H1 (cell line): ENCODE data around the gene ARHGAP24. TPM values are rescaled to one million over a fixed set of nuclear protein-coding genes. Genes with fewer than 3 reads are reported as not detected.

Experiments
- CTCF ChIA-PET: fragments of 300-600 bp; sonication (Branson Sonifier 250); formaldehyde crosslinking; loops from one replicate; lab custom pipeline; 2021; ENCODE audit not compliant: partially characterized antibody; lab: Charles Lee
- POLR2A ChIA-PET: fragments of 300-600 bp; sonication (Branson Sonifier 250); formaldehyde crosslinking; loops from one replicate; lab custom pipeline; 2021; ENCODE audit warnings: inconsistent platforms; ENCODE audit not compliant: partially characterized antibody; lab: Charles Lee
- DNase-seq, 2 experiments: peaks; one replicate each; pipeline versions ENCODE4 v3.0.0 to v3.0.0-alpha.2; 2010 to 2022; ENCODE audit warnings: low spot score in 2 of 2, low read depth in 1 of 2, mixed read lengths in 1 of 2
- FAIRE-seq: peaks from 2 replicates; lab custom pipeline; 2011; peaks lifted over from hg19 to GRCh38; lab: Jason Lieb, UNC
- H2AFZ ChIP-seq: 2 replicates; pipeline ENCODE4 v1.8.1; 2012; ENCODE audit warnings: low read length, inconsistent platforms
- H2AK5ac ChIP-seq: 2 replicates; pipeline ENCODE4 v1.6.1; 2013; ENCODE audit warnings: low read depth, low read length
- H2BK120ac ChIP-seq: replicated peaks from 2 replicates; pipeline ENCODE3; 2013; ENCODE audit warnings: low read depth, low read length, inconsistent platforms
- H2BK12ac ChIP-seq: 2 replicates; pipeline ENCODE4 v1.6.1; 2013; ENCODE audit warnings: low read depth, low read length
- H2BK15ac ChIP-seq: 2 replicates; pipeline ENCODE4 v1.6.1; 2013; ENCODE audit warnings: low read length
- H2BK20ac ChIP-seq: 2 replicates; pipeline ENCODE4 v1.6.1; 2013; ENCODE audit warnings: low read length
- H2BK5ac ChIP-seq: 2 replicates; pipeline ENCODE4 v1.6.1; 2013; ENCODE audit warnings: low read depth, low read length
- H3K14ac ChIP-seq: 2 replicates; pipeline ENCODE4 v1.6.1; 2013; ENCODE audit warnings: inconsistent platforms; ENCODE audit not compliant: insufficient read length
- H3K18ac ChIP-seq: 2 replicates; pipeline ENCODE4 v1.6.1; 2013; ENCODE audit warnings: low read length; ENCODE audit errors: extremely low read depth
- H3K23ac ChIP-seq: 2 replicates; pipeline ENCODE4 v1.6.1; 2013; ENCODE audit warnings: inconsistent platforms; ENCODE audit not compliant: insufficient read length
- H3K23me2 ChIP-seq: 2 replicates; pipeline ENCODE4 v1.6.1; 2013; ENCODE audit warnings: low read depth, low read length
- H3K27ac ChIP-seq: 2 replicates; pipeline ENCODE4 v1.6.1; 2011; ENCODE audit warnings: low read depth, low read length, inconsistent platforms
- H3K27me3 ChIP-seq, 4 experiments: replicated peaks in 1 of 4; 1 replicate in 1 of 4; 2 replicates in 3 of 4; pipeline versions ENCODE4 v1.6.1 to v1.8.1; 2011 to 2013; ENCODE audit warnings: low read length in 3 of 4, mild to moderate bottlenecking in 3 of 4, inconsistent platforms in 2 of 4, mixed read lengths in 2 of 4, moderate library complexity in 1 of 4; ENCODE audit not compliant: control insufficient read depth in 3 of 4, insufficient read depth in 3 of 4; ENCODE audit errors: extremely low read depth in 1 of 4
- H3K36me3 ChIP-seq, 4 experiments: 2 replicates each; pipeline versions ENCODE4 v1.6.1 to v1.8.1; 2011 to 2013; ENCODE audit warnings: mild to moderate bottlenecking in 4 of 4, low read length in 3 of 4, moderate library complexity in 2 of 4, control low read depth in 1 of 4, inconsistent platforms in 1 of 4; ENCODE audit not compliant: insufficient read depth in 4 of 4, control insufficient read depth in 2 of 4
- H3K4ac ChIP-seq: replicated peaks from 2 replicates; pipeline ENCODE3; 2013; ENCODE audit warnings: low read length, low read depth, mixed read lengths, inconsistent platforms; ENCODE audit not compliant: insufficient read length
- H3K4me1 ChIP-seq, 4 experiments: replicated peaks in 1 of 4; 1 replicate in 1 of 4; 2 replicates in 3 of 4; pipeline versions ENCODE4 v1.6.1 to v1.8.1; 2011 to 2013; ENCODE audit warnings: low read length in 3 of 4, inconsistent platforms in 2 of 4, mixed read lengths in 1 of 4; ENCODE audit not compliant: insufficient read depth in 4 of 4, control insufficient read depth in 3 of 4
- H3K4me2 ChIP-seq, 2 experiments: 2 replicates each; pipeline versions ENCODE4 v1.6.1 to v1.8.1; 2011 to 2013; ENCODE audit warnings: low read depth in 2 of 2, low read length in 2 of 2, control low read depth in 1 of 2, inconsistent platforms in 1 of 2, mild to moderate bottlenecking in 1 of 2; ENCODE audit not compliant: insufficient read depth in 1 of 2
- H3K4me3 ChIP-seq, 4 experiments: fragments of 200-600, 300-600 bp in 1 of 4; sonication (generic), shearing (Covaris generic), sonication (Bioruptor Twin) in 1 of 4; 2 replicates each; pipeline versions ENCODE4 v1.5.1 to v1.8.1; 2011 to 2016; ENCODE audit warnings: low read length in 4 of 4, low read depth in 3 of 4, control low read depth in 2 of 4, inconsistent platforms in 2 of 4, mild to moderate bottlenecking in 2 of 4, mixed read lengths in 1 of 4, moderate library complexity in 1 of 4; ENCODE audit not compliant: insufficient read depth in 2 of 4; ENCODE audit errors: extremely low read depth in 1 of 4
- H3K56ac ChIP-seq: replicated peaks from 2 replicates; pipeline ENCODE3; 2013; ENCODE audit warnings: low read depth, mild to moderate bottlenecking, mixed read lengths, low read length, inconsistent platforms; ENCODE audit not compliant: insufficient read length
- H3K79me1 ChIP-seq: 2 replicates; pipeline ENCODE4 v1.6.1; 2013; ENCODE audit warnings: low read depth, low read length, control low read depth
- H3K79me2 ChIP-seq, 2 experiments: 2 replicates each; pipeline versions ENCODE4 v1.6.1 to v1.8.1; 2012 to 2013; ENCODE audit warnings: low read length in 2 of 2, mild to moderate bottlenecking in 2 of 2, inconsistent platforms in 1 of 2; ENCODE audit not compliant: insufficient read depth in 2 of 2, control insufficient read depth in 1 of 2
- H3K9ac ChIP-seq, 4 experiments: replicated peaks in 1 of 4; 1 replicate in 1 of 4; 2 replicates in 3 of 4; pipeline versions ENCODE4 v1.6.1 to v1.8.1; 2011 to 2013; ENCODE audit warnings: low read depth in 3 of 4, low read length in 3 of 4, control low read depth in 2 of 4, mild to moderate bottlenecking in 2 of 4, moderate library complexity in 2 of 4, inconsistent platforms in 1 of 4; ENCODE audit errors: extremely low read depth in 1 of 4
- H3K9me3 ChIP-seq, 2 experiments: 2 replicates each; pipeline versions ENCODE4 v1.6.1 to v1.8.1; 2012 to 2013; ENCODE audit warnings: mild to moderate bottlenecking in 2 of 2, moderate library complexity in 2 of 2, control low read depth in 1 of 2, inconsistent platforms in 1 of 2, low read depth in 1 of 2, low read length in 1 of 2, mixed read lengths in 1 of 2; ENCODE audit not compliant: insufficient read depth in 2 of 2
- H4K20me1 ChIP-seq, 2 experiments: replicated peaks in 1 of 2; 2 replicates each; pipeline versions ENCODE3 to v1.8.1; 2011 to 2013; ENCODE audit warnings: inconsistent platforms in 2 of 2, low read length in 2 of 2, mild to moderate bottlenecking in 1 of 2; ENCODE audit not compliant: insufficient read depth in 2 of 2, control insufficient read depth in 1 of 2
- H4K5ac ChIP-seq: 2 replicates; pipeline ENCODE4 v1.6.1; 2013; ENCODE audit warnings: low read length, low read depth, mixed read lengths, inconsistent platforms; ENCODE audit not compliant: insufficient read length
- H4K8ac ChIP-seq: 2 replicates; pipeline ENCODE4 v1.8.0; 2013; ENCODE audit warnings: mild to moderate bottlenecking, moderate library complexity, low read length, inconsistent platforms; ENCODE audit not compliant: insufficient read depth; ENCODE audit errors: extremely low read depth
- H4K91ac ChIP-seq: replicated peaks from 2 replicates; pipeline ENCODE3; 2013; ENCODE audit warnings: low read length, mixed read lengths, inconsistent platforms; ENCODE audit not compliant: insufficient read length
- ATF2 ChIP-seq: IDR thresholded peaks from 2 replicates; pipeline ENCODE4 v1.6.1; 2012; ENCODE audit warnings: low read length, inconsistent platforms
- BACH1 ChIP-seq: IDR thresholded peaks from 2 replicates; pipeline ENCODE4 v1.6.1; 2012; ENCODE audit warnings: low read length, improper control_type of control experiment
- CBX5 ChIP-seq: fragments of 300-800, 300-1000 bp; sonication (generic); IDR thresholded peaks from 2 replicates; pipeline ENCODE4 v1.7.1; 2016; ENCODE audit warnings: antibody characterized with exemption, low read length, low read depth
- CTBP2 ChIP-seq: IDR thresholded peaks from 2 replicates; pipeline ENCODE4 v1.7.0; 2011; ENCODE audit warnings: borderline replicate concordance, mild to moderate bottlenecking, moderate library complexity, mixed read lengths, low read length; ENCODE audit not compliant: insufficient read depth, insufficient read length
- HDAC2 ChIP-seq, 2 experiments: fragments of 300-600 bp in 1 of 2; sonication (generic) in 1 of 2; IDR thresholded peaks; 2 replicates each; pipeline ENCODE4 v1.6.1; 2011 to 2012; ENCODE audit warnings: low read depth in 2 of 2, low read length in 2 of 2, mild to moderate bottlenecking in 2 of 2, moderate library complexity in 2 of 2, borderline replicate concordance in 1 of 2, inconsistent platforms in 1 of 2
- HDAC6 ChIP-seq: IDR thresholded peaks from one replicate; pipeline ENCODE4 v1.7.1; 2012; ENCODE audit warnings: low read depth, mild to moderate bottlenecking, inconsistent platforms, low read length, moderate library complexity
- KDM4A ChIP-seq: IDR thresholded peaks from one replicate; pipeline ENCODE4 v1.7.1; 2012; ENCODE audit warnings: low read depth, mild to moderate bottlenecking, moderate library complexity, low read length, inconsistent platforms; ENCODE audit not compliant: severe bottlenecking
- POU5F1 ChIP-seq: IDR thresholded peaks from 2 replicates; pipeline ENCODE4 v1.6.1; 2011; ENCODE audit warnings: low read depth, mild to moderate bottlenecking, low read length, moderate library complexity
- RAD21 ChIP-seq, 2 experiments: IDR thresholded peaks in 1 of 2; conservative IDR thresholded peaks in 1 of 2; 2 replicates each; pipeline ENCODE4 v1.6.1; 2011; ENCODE audit warnings: low read depth in 2 of 2, low read length in 2 of 2, improper control_type of control experiment in 1 of 2, inconsistent platforms in 1 of 2, mild to moderate bottlenecking in 1 of 2, moderate library complexity in 1 of 2
- SP1 ChIP-seq: IDR thresholded peaks from 2 replicates; pipeline ENCODE4 v1.6.1; 2011; ENCODE audit warnings: low read depth, low read length
- SP4 ChIP-seq: IDR thresholded peaks from 2 replicates; pipeline ENCODE4 v1.6.1; 2012; ENCODE audit warnings: low read length, inconsistent platforms
- SUZ12 ChIP-seq: fragments of 200-600 bp; sonication (generic); IDR thresholded peaks from 2 replicates; pipeline ENCODE4 v1.6.1; 2012; ENCODE audit warnings: mild to moderate bottlenecking, inconsistent platforms, low read length, moderate library complexity, mixed read lengths
- TAF1 ChIP-seq: IDR thresholded peaks from 2 replicates; pipeline ENCODE4 v1.6.1; 2011; ENCODE audit warnings: mild to moderate bottlenecking, low read depth, low read length
- YY1 ChIP-seq: IDR thresholded peaks from 2 replicates; pipeline ENCODE4 v1.6.1; 2011; ENCODE audit warnings: low read depth, mild to moderate bottlenecking, low read length
- polyA plus RNA-seq, 7 experiments: library from polyadenylated mRNA; depleted of rRNA in 3 of 7; stranded (reverse) in 5 of 7; unstranded in 2 of 7; fragments of >200 nt in 5 of 7; fragments of 200-250 nt in 2 of 7; gene quantifications; 1 replicate in 5 of 7; 2 replicates in 1 of 7; 4 replicates in 1 of 7; pipeline versions ENCODE4 v1.2.1 to v1.2.3, GENCODE V29; 2011 to 2013; ENCODE audit warnings: missing spikeins in 2 of 7, mixed read lengths in 2 of 7
- total RNA-seq: library from RNA; stranded (reverse); fragmentation: NEBNext Ultra II Directional; extraction: Animal tissue kit (Norgen Biotek cat#: 25700); gene quantifications from 2 replicates; pipeline ENCODE4 v1.2.1, GENCODE V29; 2021

Gene ARHGAP24
- total and polyA plus RNA-seq, 2 of the 8 experiments (the other 6 are each of a cell fraction or from before 2014, with no cell fraction given) = 0.08 to 0.50 TPM

GRCh38 chr4:85994576-85994975, 519.6 kb downstream of the ARHGAP24 start:
- CTCF ChIA-PET = interaction anchor here (1.0 kb wide), 1 partner anchor 25 kb away, joined by 3 read pairs; no protein-coding TSS in a partner anchor
- TF ChIP-seq RAD21 (IDR thresholded peaks at IDR 0.05 in 1 of 2, conservative IDR thresholded peaks at IDR 0.05 in 1 of 2; ENCODE audit: low read depth in 2 of 2, low read length in 2 of 2) = no peak
- TF ChIP-seq SP1 = no peak
- no peak for TF ChIP-seq BACH1
- no peak for TF ChIP-seq POU5F1
- TF ChIP-seq TAF1 = no peak
- TF ChIP-seq SP4 = no peak
- TF ChIP-seq YY1 = no peak
- no peak for TF ChIP-seq HDAC6
- no peak for TF ChIP-seq HDAC2 (IDR thresholded peaks at IDR 0.05; ENCODE audit: borderline replicate concordance in 1 of 2, low read depth in 2 of 2, low read length in 2 of 2)
- TF ChIP-seq ATF2 = no peak
- no peak for TF ChIP-seq KDM4A
- TF ChIP-seq CBX5 = no peak
- TF ChIP-seq CTBP2 = no peak
- no peak for TF ChIP-seq SUZ12

More at GRCh38 chr4:85994576-85994975, 519.6 kb downstream of the ARHGAP24 start:
- no peak overlapping the region for H2AK5ac ChIP-seq
- H3K36me3 ChIP-seq = no peaks in the 10 kb centered on the region; a peak in 1 of 8 replicates
- H3K4me3 ChIP-seq = no peak overlapping the region
- H4K20me1 ChIP-seq = no peaks in the 10 kb centered on the region
- no peaks in the 10 kb centered on the region for H3K79me2 ChIP-seq
- H3K79me1 ChIP-seq = no peaks in the 10 kb centered on the region
- H3K23ac ChIP-seq = no peak overlapping the region
- H3K23me2 ChIP-seq = no peaks in the 10 kb centered on the region
- H3K18ac ChIP-seq = no peak overlapping the region
- POLR2A ChIA-PET = no interaction called here
- H3K14ac ChIP-seq = no peak overlapping the region
- H2AFZ ChIP-seq = no peak overlapping the region
- no peak overlapping the region for H2BK5ac ChIP-seq
- H3K56ac ChIP-seq = no peak overlapping the region
- no peak overlapping the region for H2BK120ac ChIP-seq
- H3K27ac ChIP-seq = no peak overlapping the region
- no peak overlapping the region for H3K9ac ChIP-seq
- H3K27me3 ChIP-seq = no peaks in the 10 kb centered on the region
- no peak overlapping the region for H4K8ac ChIP-seq
- no peak overlapping the region for H4K5ac ChIP-seq
- DNase-seq = no peak
- H3K4me2 ChIP-seq = no peak overlapping the region
- H3K4ac ChIP-seq = no peak overlapping the region
- no peaks in the 10 kb centered on the region for H3K4me1 ChIP-seq
- no peak overlapping the region for H4K91ac ChIP-seq
- H3K9me3 ChIP-seq = no peaks in the 10 kb centered on the region
- no peak overlapping the region for H2BK12ac ChIP-seq
- no peak for FAIRE-seq
- no peak overlapping the region for H2BK15ac ChIP-seq
- no peak overlapping the region for H2BK20ac ChIP-seq
